Gastroesophageal sphincter (tissue), 4 donors: ENCODE data around the gene LAMA5. TPM values are rescaled to one million over a fixed set of nuclear protein-coding genes. Genes with fewer than 3 reads are reported as not detected.

Experiments used
- ATAC-seq: fragments of 150-250 bp; one replicate; pipeline ENCODE4 v1.9.1; 2016; ENCODE audit warnings: mild to moderate bottlenecking, moderate library complexity
- H3K27ac ChIP-seq, 4 donors: fragments of 200-600 bp; sonication (generic) in 3 of 4; 1 replicate in 3 of 4; 2 replicates in 1 of 4; pipeline ENCODE4 v1.5.1; 2016 to 2019
- H3K27me3 ChIP-seq: fragments of 200-600 bp; sonication (generic); one replicate; pipeline ENCODE4 v1.5.1; 2019
- H3K36me3 ChIP-seq, 2 donors: fragments of 200-600 bp; sonication (generic); one replicate each; pipeline ENCODE4 v1.5.1; 2019; ENCODE audit warnings: control low read depth in 1 of 2
- H3K4me1 ChIP-seq, 3 donors: fragments of 200-600 bp; sonication (generic); 1 replicate in 2 of 3; 2 replicates in 1 of 3; pipeline ENCODE4 v1.5.1; 2016 to 2019; ENCODE audit warnings: control low read depth in 2 of 3
- H3K4me3 ChIP-seq, 2 donors: fragments of 200-600 bp; sonication (generic); one replicate each; pipeline ENCODE4 v1.5.1; 2019; ENCODE audit warnings: mild to moderate bottlenecking in 1 of 2, moderate library complexity in 1 of 2
- H3K9me3 ChIP-seq, 3 donors: fragments of 200-600 bp; sonication (generic); one replicate each; pipeline ENCODE4 v1.5.1; 2017 to 2019; ENCODE audit warnings: control low read depth in 2 of 3
- EP300 ChIP-seq: sonication (generic); formaldehyde crosslinking; IDR thresholded peaks from one replicate; pipeline ENCODE4 v1.6.1; 2017; ENCODE audit warnings: antibody characterized with exemption, mild to moderate bottlenecking
- POLR2A ChIP-seq, 2 donors: fragments of 450-650 bp; IDR thresholded peaks; one replicate each; pipeline ENCODE4 v1.6.1; 2017; ENCODE audit warnings: antibody characterized with exemption in 2 of 2, mild to moderate bottlenecking in 2 of 2, moderate library complexity in 1 of 2
- POLR2AphosphoS5 ChIP-seq: sonication (generic); formaldehyde crosslinking; IDR thresholded peaks from one replicate; pipeline ENCODE4 v1.6.1; 2017; ENCODE audit warnings: antibody characterized with exemption
- WGBS, 2 donors: methylation state at CpG; one replicate each; pipeline ENCODE4 v1.1.5; 2018; ENCODE audit warnings: low coverage in 1 of 2; 5-methylcytosine and 5-hydroxymethylcytosine counted together
- total RNA-seq, 4 donors: library from RNA; depleted of rRNA; stranded (reverse); fragments of >200 nt; gene quantifications; one replicate each; pipeline ENCODE4 v1.1.0, GENCODE V29; 2016
- TF ChIP-seq, protein P1 (sequence below), 4 experiments: fragments of 200-600 bp in 2 of 4; fragments of 450-650 bp in 2 of 4; sonication (generic) in 1 of 4; IDR thresholded peaks; one replicate each; pipeline ENCODE4 v1.5.1; 2017 to 2019; ENCODE audit warnings: antibody characterized with exemption in 4 of 4, mild to moderate bottlenecking in 2 of 4, moderate library complexity in 2 of 4

Gene LAMA5
- total RNA-seq, 4 donors from 2014 or later = 58.6 to 259 (median 172) TPM

DNA sequence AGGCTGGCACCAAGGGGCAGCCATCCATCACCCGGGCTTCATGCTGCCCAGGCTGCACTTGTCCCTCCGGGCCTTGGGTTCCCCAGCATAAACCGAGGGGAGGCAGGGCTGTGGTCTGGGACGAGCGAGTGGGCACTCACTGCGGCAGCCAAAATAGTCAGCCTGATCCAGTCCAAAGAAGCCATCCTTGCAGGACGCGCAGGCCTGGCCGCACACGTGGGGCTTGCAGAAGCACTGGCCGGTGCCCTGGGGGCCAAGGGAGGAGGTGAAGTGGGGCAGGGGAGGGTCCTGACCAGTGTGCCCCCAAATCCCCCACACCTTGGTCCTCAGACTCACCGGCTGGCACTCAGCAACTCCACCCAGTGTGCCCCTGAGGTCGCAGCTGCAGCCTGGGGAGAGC, 32.2 kb downstream of the LAMA5 start:
- TF ChIP-seq EP300 (no peak), POLR2AphosphoS5 (no peak), POLR2A (IDR thresholded peaks at IDR 0.05) (no peak)
- TF ChIP-seq, protein P1, sequence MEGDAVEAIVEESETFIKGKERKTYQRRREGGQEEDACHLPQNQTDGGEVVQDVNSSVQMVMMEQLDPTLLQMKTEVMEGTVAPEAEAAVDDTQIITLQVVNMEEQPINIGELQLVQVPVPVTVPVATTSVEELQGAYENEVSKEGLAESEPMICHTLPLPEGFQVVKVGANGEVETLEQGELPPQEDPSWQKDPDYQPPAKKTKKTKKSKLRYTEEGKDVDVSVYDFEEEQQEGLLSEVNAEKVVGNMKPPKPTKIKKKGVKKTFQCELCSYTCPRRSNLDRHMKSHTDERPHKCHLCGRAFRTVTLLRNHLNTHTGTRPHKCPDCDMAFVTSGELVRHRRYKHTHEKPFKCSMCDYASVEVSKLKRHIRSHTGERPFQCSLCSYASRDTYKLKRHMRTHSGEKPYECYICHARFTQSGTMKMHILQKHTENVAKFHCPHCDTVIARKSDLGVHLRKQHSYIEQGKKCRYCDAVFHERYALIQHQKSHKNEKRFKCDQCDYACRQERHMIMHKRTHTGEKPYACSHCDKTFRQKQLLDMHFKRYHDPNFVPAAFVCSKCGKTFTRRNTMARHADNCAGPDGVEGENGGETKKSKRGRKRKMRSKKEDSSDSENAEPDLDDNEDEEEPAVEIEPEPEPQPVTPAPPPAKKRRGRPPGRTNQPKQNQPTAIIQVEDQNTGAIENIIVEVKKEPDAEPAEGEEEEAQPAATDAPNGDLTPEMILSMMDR (IDR thresholded peaks at IDR 0.05) = no peak
- Histone ChIP-seq H3K27ac (no peak overlapping the region), H3K27me3 (no peaks in the 10 kb centered on the region), H3K9me3 (no peaks in the 10 kb centered on the region), H3K36me3 (peaks cover 0 to 97% of the 10 kb centered on the region in 2 donors), H3K4me3 (no peak overlapping the region), H3K4me1 (no peaks in the 10 kb centered on the region)
- no peak for ATAC-seq
- no CpG with 5 or more reads among the region's 13 CpGs for WGBS, 2 donors

DNA sequence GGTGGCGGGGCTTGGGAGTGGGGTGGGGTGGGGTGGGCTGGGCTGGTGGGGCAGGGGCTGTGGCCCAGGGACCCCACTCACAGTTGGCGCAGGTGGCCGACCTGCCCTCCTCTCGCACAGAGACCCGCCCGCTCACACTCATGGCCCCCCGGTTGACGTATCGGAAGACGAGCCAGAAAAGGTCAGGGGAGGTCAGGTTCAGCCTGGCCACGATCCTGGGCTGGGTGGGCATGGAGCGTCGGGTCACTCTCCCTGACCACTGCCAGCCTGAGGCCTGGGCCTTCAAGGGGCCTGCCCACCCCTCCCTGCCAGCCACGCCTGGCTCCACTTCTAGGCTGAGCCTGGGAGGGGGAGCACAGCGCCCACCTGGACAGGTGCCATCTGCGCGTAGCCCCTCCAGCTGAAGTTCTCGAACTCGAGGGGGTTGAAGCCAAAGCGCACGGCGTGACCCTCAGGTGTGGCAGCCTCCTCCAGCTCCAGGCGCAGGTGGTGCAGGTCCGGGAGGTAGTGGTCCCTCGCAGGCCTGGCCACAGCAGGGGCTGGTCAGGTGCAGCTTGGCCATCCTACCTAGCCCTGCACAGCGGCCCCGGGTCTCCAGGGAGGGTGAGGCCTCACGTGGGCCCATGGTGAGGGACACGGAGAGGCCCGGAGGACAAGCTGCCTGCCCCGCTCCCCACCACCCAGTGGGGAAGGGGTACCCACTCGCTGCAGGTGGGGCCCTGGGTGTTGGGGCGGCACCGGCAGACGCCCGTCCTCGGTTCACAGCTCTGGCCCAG, 33.1 kb downstream of the LAMA5 start:
- no CpG with 5 or more reads among the region's 37 CpGs for WGBS, 2 donors
- no peaks in the 10 kb centered on the region for H3K9me3 ChIP-seq
- no peaks in the 10 kb centered on the region for H3K27me3 ChIP-seq
- TF ChIP-seq, protein P1 (IDR thresholded peaks at IDR 0.05) = no peak
- TF ChIP-seq EP300 = no peak
- TF ChIP-seq POLR2AphosphoS5 = no peak
- peaks cover 0 to 99% of the 10 kb centered on the region in 2 donors for H3K36me3 ChIP-seq
- no peak overlapping the region for H3K4me3 ChIP-seq
- peak overlapping the region in 1 of 4 donors; percentile 14 for H3K27ac ChIP-seq
- ATAC-seq = no peak
- H3K4me1 ChIP-seq = no peaks in the 10 kb centered on the region

DNA sequence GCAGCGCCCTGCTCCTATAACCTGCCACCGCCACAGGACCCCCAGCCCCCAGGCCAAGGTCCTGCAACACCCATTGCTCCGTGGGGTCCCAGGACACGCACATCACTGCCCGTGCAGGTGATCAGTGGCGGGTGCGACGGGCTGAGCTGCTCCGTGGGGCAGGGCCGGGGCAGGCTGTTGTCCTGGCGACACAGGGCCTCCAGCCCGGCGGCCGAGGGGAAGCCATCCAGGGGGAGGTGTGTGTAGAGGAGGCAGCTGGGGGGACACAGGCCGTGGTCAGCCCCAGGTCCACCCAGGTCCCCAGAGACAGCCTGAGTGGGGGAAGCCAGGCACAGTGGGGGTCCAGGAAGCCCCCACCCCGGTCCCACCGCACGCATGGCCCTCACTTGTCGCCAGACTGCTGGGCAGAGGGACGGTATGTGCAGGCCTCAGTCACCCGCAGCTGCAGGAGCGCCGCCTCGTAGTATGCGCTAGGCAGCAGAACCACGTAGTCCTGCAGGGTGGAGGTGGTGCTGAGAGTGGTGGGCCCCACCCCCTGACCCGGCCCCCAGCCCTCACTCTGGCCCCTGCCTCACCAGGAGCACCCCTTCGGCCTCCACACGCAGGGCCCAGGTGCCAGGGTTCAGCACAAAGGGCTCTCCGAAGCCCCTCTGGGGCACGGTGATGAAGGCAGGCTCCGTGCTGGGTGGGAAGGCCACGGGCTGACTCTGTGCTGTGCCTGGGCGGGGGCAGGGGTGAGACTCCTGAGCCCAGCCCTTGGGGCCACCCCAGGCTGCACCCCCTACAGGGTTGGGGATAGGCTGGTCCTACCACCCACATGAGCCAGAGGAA, 33.9 kb downstream of the LAMA5 start:
- WGBS, 2 donors = 90% methylated on average over 2 of the region's 34 CpGs; no CpG with 5 or more reads in 1 of the 2 donors
- Histone ChIP-seq H3K27me3 (no peaks in the 10 kb centered on the region), H3K4me3 (no peak overlapping the region), H3K9me3 (no peaks in the 10 kb centered on the region), H3K4me1 (no peaks in the 10 kb centered on the region), H3K27ac (peak overlapping the region in 1 of 4 donors; percentile 14), H3K36me3 (peaks cover 0 to 100% of the 10 kb centered on the region in 2 donors)
- TF ChIP-seq, protein P1 (IDR thresholded peaks at IDR 0.05) = no peak
- TF ChIP-seq POLR2AphosphoS5 = no peak
- TF ChIP-seq EP300 = no peak
- no peak for TF ChIP-seq POLR2A (IDR thresholded peaks at IDR 0.05)
- no peak for ATAC-seq

DNA sequence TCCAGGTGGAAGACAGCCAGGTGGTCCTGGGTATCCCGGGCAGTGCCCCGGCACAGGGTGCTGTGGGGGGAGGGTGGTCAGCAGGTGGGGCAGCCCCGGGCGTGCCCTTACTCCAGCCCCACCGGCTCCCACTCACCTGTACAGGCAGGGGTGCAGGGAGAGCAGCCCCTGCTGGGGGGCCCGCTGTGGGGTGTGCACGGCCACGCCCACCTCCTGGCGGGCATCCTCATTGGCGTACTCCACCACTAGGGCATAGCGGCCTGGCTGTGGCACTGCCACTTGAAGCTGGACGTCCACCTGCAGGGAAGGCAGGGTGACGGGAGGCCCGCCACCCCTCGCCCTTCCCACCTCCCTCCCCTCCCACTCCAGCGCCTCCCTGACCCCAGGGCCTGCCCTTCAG, 34.7 kb downstream of the LAMA5 start:
- Histone ChIP-seq H3K36me3 (peaks cover 0 to 100% of the 10 kb centered on the region in 2 donors), H3K27ac (no peak overlapping the region), H3K4me1 (no peaks in the 10 kb centered on the region), H3K27me3 (no peaks in the 10 kb centered on the region), H3K9me3 (no peaks in the 10 kb centered on the region), H3K4me3 (no peak overlapping the region)
- TF ChIP-seq POLR2A (IDR thresholded peaks at IDR 0.05) = no peak
- TF ChIP-seq, protein P1 (IDR thresholded peaks at IDR 0.05) = no peak
- no peak for TF ChIP-seq EP300
- no peak for ATAC-seq
- no CpG with 5 or more reads among the region's 16 CpGs for WGBS, 2 donors
